Parathyroid adenoma (tissue), 2 donors: ENCODE measurements around the gene MPG.
A peak's percentile ranks its signal among the peaks of the same experiment; 100 is the strongest.

Experiments used
- H2AFZ ChIP-seq: fragments of 300-600 bp; sonication (generic); one replicate; pipeline ENCODE4 v1.7.0; 2017; ENCODE audit warnings: antibody characterized with exemption, mild to moderate bottlenecking
- H3K27ac ChIP-seq: fragments of 300-600 bp; sonication (generic); one replicate; pipeline ENCODE4 v1.7.0; 2017
- H3K27me3 ChIP-seq: fragments of 300-600 bp; sonication (generic); one replicate; pipeline ENCODE4 v1.7.0; 2017; ENCODE audit warnings: low read length; ENCODE audit not compliant: control insufficient read depth, insufficient read depth
- H3K36me3 ChIP-seq: fragments of 300-600 bp; sonication (generic); one replicate; pipeline ENCODE4 v1.7.0; 2017; ENCODE audit warnings: low read length; ENCODE audit not compliant: control insufficient read depth, insufficient read depth
- H3K4me1 ChIP-seq: fragments of 300-600 bp; sonication (generic); one replicate; pipeline ENCODE4 v1.7.0; 2017; ENCODE audit warnings: control low read depth
- H3K4me2 ChIP-seq: fragments of 300-600 bp; sonication (generic); one replicate; pipeline ENCODE4 v1.7.0; 2017; ENCODE audit warnings: low read length
- H3K4me3 ChIP-seq: fragments of 300-600 bp; sonication (generic); one replicate; pipeline ENCODE4 v1.7.0; 2017; ENCODE audit warnings: low read depth, low read length
- H3K79me2 ChIP-seq: fragments of 300-600 bp; sonication (generic); one replicate; pipeline ENCODE4 v1.7.0; 2017; ENCODE audit warnings: control low read depth
- H3K9ac ChIP-seq: fragments of 300-600 bp; sonication (generic); one replicate; pipeline ENCODE4 v1.7.0; 2017; ENCODE audit warnings: mild to moderate bottlenecking
- H3K9me3 ChIP-seq: fragments of 300-600 bp; sonication (generic); one replicate; pipeline ENCODE4 v1.7.0; 2017; ENCODE audit warnings: low read length; ENCODE audit not compliant: control insufficient read depth
- CTCF ChIP-seq: fragments of 300-600 bp; sonication (generic); IDR thresholded peaks from one replicate; pipeline ENCODE4 v1.7.0; 2017; ENCODE audit warnings: antibody characterized with exemption, mild to moderate bottlenecking
- donor health status: primary hyperparathyroidism.

Gene MPG

GRCh38 chr16:89391-90302 is 11.6 kb downstream of the MPG start:
- no peak overlapping the region for H3K9ac ChIP-seq
- no peak for TF ChIP-seq CTCF

DNA sequence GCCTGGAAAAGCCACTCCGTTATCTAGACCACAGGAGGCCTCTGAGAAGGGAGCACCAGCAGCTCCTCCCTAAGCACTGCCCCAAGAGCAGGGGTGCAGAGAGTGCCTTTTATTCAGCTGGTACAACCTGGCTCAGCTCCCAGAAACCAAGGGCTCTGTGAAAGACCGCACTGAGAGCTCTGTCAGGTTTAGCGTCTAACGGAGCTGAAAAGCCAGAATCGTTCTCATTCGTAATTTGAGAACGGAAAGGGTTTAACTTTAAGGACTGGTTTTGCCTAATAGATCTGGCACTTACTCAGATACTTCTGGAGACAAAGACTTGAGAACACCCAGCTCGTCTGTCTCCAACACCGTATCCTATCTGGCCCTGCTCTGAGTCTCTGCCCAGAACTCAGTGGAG is 13.5 kb downstream of the MPG start:
- Histone ChIP-seq H3K9me3 (no peaks in the 10 kb centered on the region), H3K27ac (no peak overlapping the region), H2AFZ (no peak overlapping the region), H3K27me3 (no peaks in the 10 kb centered on the region), H3K36me3 (no peaks in the 10 kb centered on the region), H3K4me1 (no peaks in the 10 kb centered on the region), H3K79me2 (peaks cover 3% of the 10 kb centered on the region), H3K9ac (no peak overlapping the region), H3K4me2 (peak overlapping the region; percentile 22), H3K4me3 (no peak overlapping the region)
- TF ChIP-seq CTCF: no peak

More at GRCh38 chr16:89391-90302, 11.6 kb downstream of the MPG start:
- H3K4me1 ChIP-seq: no peaks in the 10 kb centered on the region
- H3K27ac ChIP-seq: no peak overlapping the region
- no peaks in the 10 kb centered on the region for H3K79me2 ChIP-seq
- H3K36me3 ChIP-seq: no peaks in the 10 kb centered on the region
- H2AFZ ChIP-seq: no peak overlapping the region
- H3K4me3 ChIP-seq: no peak overlapping the region
- no peak overlapping the region for H3K4me2 ChIP-seq
- H3K27me3 ChIP-seq: no peaks in the 10 kb centered on the region
- H3K9me3 ChIP-seq: no peaks in the 10 kb centered on the region

DNA sequence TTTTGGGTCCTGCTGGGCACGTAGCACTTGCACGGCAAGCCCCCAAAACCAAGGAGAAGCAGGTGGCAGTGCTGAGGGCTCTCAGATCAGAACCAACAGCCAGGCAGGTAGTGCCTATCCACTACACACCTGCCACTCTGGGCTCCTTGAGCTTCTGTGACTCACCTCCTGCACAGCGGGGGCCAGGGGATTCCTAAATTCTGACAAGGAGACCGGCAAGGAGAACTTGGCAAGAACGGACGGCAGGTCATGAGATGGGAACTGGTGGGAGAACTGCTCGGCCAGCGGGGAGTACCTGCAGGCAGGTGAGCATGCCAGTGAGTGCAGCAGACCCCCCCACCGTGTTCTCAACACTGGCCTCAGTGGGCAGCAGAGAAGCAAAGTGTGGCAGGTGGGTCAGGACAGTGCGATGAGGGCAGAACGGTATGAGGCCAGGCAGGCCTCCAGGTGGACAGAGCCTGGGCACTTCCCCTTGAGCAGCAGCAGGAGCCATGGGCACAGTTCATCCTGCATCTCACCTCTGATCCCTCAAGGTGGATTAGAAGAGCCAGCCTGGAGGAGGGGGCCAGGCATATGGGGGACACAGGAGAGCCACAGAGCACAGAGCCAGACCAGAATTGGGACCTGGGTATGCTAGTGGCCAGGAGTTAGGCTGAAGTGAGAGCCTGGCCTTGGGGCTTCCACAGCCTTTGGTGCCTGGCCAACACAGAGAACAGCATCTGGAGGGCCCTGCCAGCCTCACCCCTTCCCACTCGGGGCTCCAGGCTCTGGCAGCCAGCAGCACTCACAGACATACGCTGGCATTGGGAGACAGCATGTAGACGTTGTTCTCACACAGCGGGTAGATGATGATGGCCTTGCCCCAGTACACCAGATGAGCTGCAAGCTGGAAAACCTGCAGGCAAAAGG is 14.7 kb downstream of the MPG start:
- H3K4me1 ChIP-seq: no peaks in the 10 kb centered on the region
- no peaks in the 10 kb centered on the region for H3K36me3 ChIP-seq
- H3K4me2 ChIP-seq: no peak overlapping the region
- no peak overlapping the region for H2AFZ ChIP-seq
- H3K27me3 ChIP-seq: no peaks in the 10 kb centered on the region
- H3K27ac ChIP-seq: no peak overlapping the region
- H3K79me2 ChIP-seq: peaks cover 3% of the 10 kb centered on the region
- H3K9me3 ChIP-seq: no peaks in the 10 kb centered on the region
- no peak for TF ChIP-seq CTCF
- no peak overlapping the region for H3K9ac ChIP-seq
- no peak overlapping the region for H3K4me3 ChIP-seq

DNA sequence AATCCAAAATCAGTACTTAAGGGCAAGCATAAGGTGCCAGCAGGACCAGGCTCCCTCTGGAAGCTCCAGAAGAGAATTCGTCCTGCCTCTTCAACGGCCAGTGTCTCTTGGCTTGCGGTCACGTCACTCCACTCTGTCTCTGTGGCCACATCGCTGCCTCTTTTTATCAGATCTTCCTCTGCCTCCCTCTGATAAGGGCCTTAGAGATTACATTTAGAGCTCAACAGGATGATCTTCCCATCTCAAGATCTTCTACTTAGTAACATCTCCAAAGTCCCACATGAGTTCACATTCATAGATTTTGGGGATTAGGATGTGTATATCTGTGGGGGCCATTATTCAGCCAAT is 16.9 kb downstream of the MPG start:
- Histone ChIP-seq H2AFZ (no peak overlapping the region), H3K79me2 (peaks cover 3% of the 10 kb centered on the region), H3K4me3 (no peak overlapping the region), H3K27me3 (no peaks in the 10 kb centered on the region), H3K9me3 (no peaks in the 10 kb centered on the region), H3K9ac (no peak overlapping the region), H3K36me3 (no peaks in the 10 kb centered on the region), H3K27ac (no peak overlapping the region), H3K4me1 (no peaks in the 10 kb centered on the region), H3K4me2 (no peak overlapping the region)
- TF ChIP-seq CTCF: no peak
